G401 (cell line): Measurements from ENCODE around the gene GNB2. TPM values are rescaled to one million over a fixed set of nuclear protein-coding genes. Genes with fewer than 3 reads are reported as not detected.
A peak's percentile ranks its signal among the peaks of the same experiment; 100 is the strongest.

Source experiments
- DNase-seq: peaks from one replicate; pipeline ENCODE4 v3.0.0-alpha.2; 2015; ENCODE audit warnings: low spot score
- in situ Hi-C: cut with HindIII; loops from 2 replicates; pipeline ENCODE4 v1.10.0; 2016; ENCODE audit warnings: low sequenced_read_pairs, mixed read lengths
- total RNA-seq: library from RNA; depleted of rRNA; stranded (reverse); fragments of >200 nt; shearing (Covaris generic); gene quantifications from 2 replicates; pipeline ENCODE4 v1.2.3, GENCODE V29; 2014; rRNA removed

Gene GNB2
- total RNA-seq, result 232 and 241 TPM in 2 replicates

GRCh38 chr7:100673302-100673941 is at the start of gene GNB2:
TSS of gene GNB2 (plus strand) at chr7:100673740. CDS start at chr7:100676266, 2,526 bp downstream.
- DNase-seq, result peak; percentile 99
- in situ Hi-C loops, result no loop called here

GRCh38 chr7:100623951-100624824 is 49.4 kb upstream of the GNB2 start:
- no peak for DNase-seq
- in situ Hi-C loops, result no loop called here

- in situ Hi-C loops, result no loop called here
Measured at GRCh38 chr7:100626055-100626454, 47.5 kb upstream of the GNB2 start.

GRCh38 chr7:100626530-100627237 is 46.9 kb upstream of the GNB2 start:
- in situ Hi-C loops, result no loop called here
- DNase-seq, result peak; percentile 86

More at GRCh38 chr7:100626055-100626454, 47.5 kb upstream of the GNB2 start:
- DNase-seq, result no peak

GRCh38 chr7:100627238-100627549 is 46.3 kb upstream of the GNB2 start:
- in situ Hi-C loops, result no loop called here
- DNase-seq, result no peak

GRCh38 chr7:100629117-100629716 is 44.3 kb upstream of the GNB2 start:
- DNase-seq, result peak; percentile 36
- in situ Hi-C loops, result no loop called here

- in situ Hi-C loops, result no loop called here
- DNase-seq, result no peak
Measured at GRCh38 chr7:100630066-100630465, 43.5 kb upstream of the GNB2 start.

GRCh38 chr7:100632951-100633717 is 40.4 kb upstream of the GNB2 start:
- DNase-seq, result no peak
- in situ Hi-C loops, result no loop called here

- no peak for DNase-seq
- in situ Hi-C loops, result no loop called here
Measured at GRCh38 chr7:100639995-100640516, 33.5 kb upstream of the GNB2 start.

- in situ Hi-C loops, result no loop called here
- DNase-seq, result no peak
Measured at GRCh38 chr7:100640517-100641440, 32.8 kb upstream of the GNB2 start.

GRCh38 chr7:100641463-100641859 is 32.1 kb upstream of the GNB2 start, which contains the start of gene TFR2:
TSS of gene TFR2 (minus strand) at chr7:100641552. CDS start at chr7:100641509, 43 bp downstream.
- DNase-seq, result no peak
- in situ Hi-C loops, result no loop called here

- in situ Hi-C loops, result no loop called here
- no peak for DNase-seq
Measured at GRCh38 chr7:100641860-100642533, 31.5 kb upstream of the GNB2 start.

GRCh38 chr7:100642534-100642907 is 31.0 kb upstream of the GNB2 start:
- in situ Hi-C loops, result no loop called here
- DNase-seq, result no peak

- in situ Hi-C loops, result no loop called here
- no peak for DNase-seq
Measured at GRCh38 chr7:100649826-100650565, 23.5 kb upstream of the GNB2 start.

- in situ Hi-C loops, result no loop called here
- no peak for DNase-seq
Measured at GRCh38 chr7:100654908-100655831, 18.4 kb upstream of the GNB2 start.
